HG03571 (cell line): ENCODE data around the gene PRSS57.
A peak's percentile ranks its signal among the peaks of the same experiment; 100 is the strongest.
"Not testable (repeated sequence)": the region's sequence is repeated elsewhere in the genome, so short reads cannot be mapped to it uniquely, and the experiment has no call there.

ENCODE experiments used
- ATAC-seq: cut with Tn5 transposase; IDR thresholded peaks from one replicate; pipeline ENCODE4 v1.9.1; 2021; ENCODE audit not compliant: unreplicated experiment

Gene PRSS57

DNA sequence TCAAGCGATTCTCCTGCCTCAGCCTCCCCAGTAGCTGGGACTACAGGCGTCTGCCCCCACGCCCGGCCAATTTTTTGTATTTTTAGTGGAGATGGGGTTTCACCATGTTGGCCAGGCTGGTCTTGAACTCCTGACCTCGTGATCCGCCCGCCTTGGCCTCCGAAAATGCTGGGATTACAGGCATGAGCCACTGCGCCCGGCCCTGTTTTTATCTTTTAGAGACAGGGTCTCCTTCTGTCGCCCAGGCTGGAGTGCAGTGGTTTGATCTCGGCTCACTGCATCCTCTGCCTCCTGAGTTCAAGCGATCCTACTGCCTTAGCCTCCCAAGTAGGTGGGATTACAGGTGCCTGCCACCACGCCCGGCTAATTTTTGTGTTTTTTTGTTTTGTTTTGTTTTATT lies 3.3 kb upstream of the PRSS57 start:
- ATAC-seq: not testable (repeated sequence)

DNA sequence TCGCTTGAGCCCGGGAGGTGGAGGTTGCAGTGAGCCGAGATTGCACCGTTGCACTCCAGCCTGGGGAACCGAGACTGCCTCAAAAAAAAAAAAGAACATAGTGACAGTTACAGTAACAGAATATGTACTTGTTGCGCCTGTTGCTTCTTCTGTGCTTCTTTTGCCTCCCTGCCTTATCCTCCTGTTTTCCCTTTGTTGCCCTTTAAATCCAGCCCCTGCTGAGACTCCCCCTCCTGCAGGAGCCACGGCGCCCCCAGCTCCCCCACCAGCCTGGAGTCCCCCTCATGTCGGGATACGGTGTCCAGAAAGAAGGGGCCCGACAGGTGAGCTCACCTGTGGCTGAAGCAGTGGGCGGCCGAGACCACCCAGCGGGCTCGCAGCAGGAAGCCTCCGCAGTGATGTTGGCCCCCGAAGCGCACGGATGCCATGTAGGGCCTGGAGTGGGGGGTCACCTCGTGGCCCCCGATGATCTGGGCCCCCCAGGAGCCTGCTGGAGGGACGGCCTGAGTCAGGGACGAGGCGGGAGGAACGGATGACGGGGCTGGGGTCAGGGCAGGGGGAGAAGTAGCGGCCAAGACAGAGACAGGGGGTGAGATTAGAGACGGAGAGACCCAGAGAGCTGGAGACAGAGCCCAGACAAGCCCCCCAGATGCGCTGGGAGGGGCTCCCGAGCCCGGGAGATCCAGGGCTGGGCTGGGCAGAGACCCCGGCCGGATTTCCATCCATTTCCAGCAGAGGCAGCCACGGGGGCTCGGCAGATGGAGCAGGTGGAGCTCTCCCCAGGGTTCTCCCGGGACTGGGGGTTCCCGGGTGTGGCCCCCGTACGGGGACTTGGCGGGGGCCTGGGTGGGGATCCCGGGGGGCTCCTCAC lies 536 bp downstream of the PRSS57 start:
- no peak for ATAC-seq

DNA sequence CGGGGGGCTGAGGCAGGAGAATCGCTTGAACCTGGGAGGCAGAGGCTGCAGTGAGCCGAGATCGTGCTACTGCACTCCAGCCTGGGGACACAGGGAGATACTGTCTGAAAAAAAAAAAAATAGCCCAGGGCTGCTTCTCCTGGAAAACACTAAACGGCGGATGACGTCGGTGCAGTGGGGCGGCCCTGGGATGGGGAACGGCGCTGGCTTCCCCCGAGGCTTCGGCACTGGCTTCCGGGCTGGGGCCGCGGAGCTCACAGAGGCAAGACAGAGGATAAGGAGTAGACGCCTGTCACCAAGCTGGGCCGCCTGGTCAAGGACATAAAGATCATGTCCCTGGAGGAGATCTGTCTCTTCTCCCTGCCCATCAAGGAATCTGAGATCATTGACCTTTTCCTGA lies 5.0 kb downstream of the PRSS57 start:
- no peak for ATAC-seq

DNA sequence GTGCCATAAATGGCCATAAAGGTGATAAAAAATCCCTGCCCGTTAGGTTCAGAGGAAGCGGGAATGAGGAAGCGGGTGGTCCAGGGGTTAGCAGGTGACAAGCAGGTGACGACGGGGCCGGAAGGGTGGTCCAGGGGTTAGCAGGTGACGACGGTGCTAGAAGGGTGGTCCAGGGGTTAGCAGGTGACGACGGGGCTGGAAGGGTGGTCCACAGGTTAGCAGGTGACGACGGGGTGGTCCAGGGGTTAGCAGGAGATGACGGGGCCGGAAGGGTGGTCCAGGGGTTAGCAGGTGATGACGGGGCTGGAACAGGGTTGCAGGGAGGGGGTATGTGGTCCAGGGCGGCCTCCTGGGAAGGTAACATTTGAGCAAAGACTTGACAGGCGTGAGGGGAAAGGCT lies 6.3 kb downstream of the PRSS57 start:
- ATAC-seq: no peak

DNA sequence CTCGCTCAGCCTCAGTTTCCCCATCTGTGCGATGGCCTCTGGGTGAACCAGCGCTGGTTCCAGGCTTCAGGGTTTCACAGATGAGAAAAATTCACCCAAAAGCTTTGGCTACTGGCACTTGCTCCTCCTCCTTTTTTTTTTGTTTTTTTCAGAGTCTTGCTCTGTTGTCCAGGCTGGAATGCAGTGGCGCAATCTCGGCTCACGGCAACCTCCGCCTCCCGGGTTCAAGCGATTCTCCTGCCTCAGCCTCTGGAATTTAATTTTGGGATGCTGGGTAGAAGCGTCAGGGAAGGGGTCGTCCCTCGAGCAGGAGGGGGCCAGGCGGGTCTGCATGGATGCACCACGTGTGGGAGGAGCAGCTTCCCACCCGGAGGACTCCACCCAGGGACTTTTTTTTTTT lies 7.0 kb downstream of the PRSS57 start:
- ATAC-seq: no peak

DNA sequence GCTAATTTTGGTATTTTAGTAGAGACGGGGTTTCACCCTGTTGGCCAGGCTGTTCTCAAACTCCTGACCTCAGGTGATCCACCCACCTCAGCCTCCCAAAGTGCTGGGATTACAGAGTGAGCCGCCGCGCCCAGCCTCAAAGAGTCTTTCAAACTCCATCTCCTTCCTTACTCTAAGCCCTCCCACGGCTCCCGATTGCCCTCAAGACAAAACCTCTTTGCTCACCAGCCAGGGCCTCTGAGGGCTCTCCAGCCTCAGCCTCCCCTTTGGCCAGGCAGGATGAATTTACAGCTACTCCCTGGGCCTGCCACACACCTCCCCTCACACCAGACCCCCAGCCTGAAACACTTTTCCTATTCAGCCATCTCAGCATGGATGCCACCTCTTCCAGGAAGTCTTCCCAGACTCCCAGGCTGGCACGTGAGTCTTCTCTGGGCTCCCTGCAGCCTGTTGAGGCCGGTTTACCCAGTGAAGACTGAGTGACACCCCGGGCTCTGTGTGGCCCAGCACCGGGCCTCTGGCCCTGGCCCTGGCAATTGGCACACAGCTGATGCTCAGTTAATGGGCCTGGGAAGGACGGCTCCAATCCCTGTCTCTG lies 7.6 kb downstream of the PRSS57 start:
- no peak for ATAC-seq

DNA sequence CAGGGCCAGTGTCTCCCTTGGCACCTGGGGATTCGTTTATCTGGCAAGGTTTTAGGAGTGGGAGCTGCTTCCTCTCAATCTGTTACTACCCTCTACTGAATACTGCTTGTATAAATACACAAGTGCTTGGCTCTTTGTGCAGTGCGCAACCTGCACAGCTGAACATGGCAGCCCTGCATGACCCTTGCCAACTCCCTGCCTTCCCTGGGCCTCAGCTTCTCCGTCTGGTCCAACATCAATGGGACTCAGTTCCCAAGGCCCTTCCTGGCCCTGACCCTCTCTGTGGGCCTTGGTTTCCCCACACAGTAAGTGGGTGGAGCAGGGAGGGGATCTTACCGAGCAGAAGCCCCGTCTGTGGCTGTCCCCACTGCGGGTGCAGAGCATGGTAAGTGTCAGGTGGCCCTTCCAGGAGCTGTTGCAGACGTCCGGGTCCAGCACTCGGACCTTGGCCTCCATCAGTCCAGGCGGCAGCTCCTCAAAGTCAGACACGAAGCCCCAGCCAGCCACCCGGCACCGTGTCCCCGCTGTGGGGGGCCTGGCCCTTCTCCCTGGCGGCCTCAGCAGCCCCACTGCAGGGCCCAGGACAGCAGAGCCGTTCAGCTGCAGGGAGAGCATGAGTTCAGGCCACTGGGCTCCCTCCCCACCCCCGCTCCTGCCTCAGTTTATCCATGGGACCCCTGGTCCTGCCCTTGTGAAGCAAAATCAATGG lies 8.5 kb downstream of the PRSS57 start:
- ATAC-seq: no peak

DNA sequence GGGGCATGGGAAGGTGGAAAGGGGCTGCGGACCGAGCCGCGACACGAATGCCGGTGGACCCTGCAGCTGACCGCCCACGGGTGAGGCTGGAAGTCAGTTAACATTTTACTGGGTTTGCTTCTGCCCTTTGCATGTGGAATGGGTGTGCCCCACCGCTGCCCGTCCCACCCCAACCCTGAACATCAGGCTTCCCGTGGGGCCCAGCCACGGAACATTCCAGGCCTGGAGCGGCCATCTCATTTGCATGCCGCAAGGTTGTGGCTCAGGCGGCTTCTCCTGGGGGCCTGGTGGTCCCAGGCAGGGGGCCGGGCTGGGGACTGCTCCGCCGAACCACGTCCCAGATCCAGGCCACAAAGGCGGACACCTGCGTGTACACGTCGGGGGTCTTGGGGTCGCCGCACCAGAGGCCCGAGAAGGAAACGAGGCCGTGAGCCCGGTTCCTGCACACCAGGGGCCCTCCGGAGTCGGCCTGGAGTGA lies 9.8 kb downstream of the PRSS57 start:
- ATAC-seq: no peak

DNA sequence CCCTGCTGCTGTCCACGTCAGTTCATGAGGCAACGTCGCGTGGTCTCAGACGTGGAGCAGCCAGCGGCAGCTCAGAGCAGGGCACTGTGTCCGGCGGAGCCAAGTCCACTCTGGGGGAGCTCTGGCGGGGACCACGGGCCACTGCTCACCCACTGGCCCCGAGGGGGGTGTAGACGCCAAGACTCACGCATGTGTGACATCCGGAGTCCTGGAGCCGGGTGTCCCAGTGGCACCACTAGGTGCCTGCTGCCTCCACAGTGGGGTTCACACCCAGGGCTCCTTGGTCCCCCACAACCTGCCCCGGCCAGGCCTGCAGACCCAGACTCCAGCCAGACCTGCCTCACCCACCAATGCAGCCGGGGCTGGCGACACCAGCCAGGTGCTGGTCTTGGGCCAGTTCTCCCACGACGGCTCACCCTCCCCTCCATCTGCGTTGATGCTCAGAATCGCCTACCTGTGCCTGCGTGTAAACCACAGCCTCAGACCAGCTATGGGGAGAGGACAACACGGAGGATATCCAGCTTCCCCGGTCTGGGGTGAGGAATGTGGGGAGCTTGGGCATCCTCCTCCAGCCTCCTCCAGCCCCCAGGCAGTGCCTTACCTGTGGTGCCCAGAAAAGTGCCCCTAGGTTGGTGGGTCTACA lies 12.5 kb downstream of the PRSS57 start:
- no peak for ATAC-seq

DNA sequence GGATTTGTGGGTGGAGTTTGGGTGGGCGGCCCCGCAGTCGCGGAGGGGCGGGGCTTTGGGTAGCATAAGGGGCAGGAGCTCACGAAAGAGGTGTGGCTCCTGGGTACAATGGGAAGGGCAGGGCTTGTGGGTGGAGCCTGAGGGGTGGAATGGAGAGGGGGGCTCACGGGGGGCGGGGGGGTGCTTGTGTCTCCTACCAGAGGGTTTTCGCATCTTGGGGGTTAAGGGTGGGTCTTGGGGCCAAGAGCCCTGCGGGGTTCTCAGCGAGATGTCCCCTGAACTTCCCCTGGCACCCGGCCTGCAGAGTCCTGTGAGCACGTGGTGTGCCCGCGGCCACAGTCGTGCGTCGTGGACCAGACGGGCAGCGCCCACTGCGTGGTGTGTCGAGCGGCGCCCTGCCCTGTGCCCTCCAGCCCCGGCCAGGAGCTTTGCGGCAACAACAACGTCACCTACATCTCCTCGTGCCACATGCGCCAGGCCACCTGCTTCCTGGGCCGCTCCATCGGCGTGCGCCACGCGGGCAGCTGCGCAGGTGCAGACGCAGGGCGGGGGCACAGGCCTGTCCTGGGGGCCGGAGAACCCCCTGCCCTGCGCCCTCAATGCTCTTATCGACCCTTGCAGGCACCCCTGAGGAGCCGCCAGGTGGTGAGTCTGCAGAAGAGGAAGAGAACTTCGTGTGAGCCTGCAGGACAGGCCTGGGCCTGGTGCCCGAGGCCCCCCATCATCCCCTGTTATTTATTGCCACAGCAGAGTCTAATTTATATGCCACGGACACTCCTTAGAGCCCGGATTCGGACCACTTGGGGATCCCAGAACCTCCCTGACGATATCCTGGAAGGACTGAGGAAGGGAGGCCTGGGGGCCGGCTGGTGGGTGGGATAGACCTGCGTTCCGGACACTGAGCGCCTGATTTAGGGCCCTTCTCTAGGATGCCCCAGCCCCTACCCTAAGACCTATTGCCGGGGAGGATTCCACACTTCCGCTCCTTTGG lies 13.9 kb downstream of the PRSS57 start:
- no peak for ATAC-seq

DNA sequence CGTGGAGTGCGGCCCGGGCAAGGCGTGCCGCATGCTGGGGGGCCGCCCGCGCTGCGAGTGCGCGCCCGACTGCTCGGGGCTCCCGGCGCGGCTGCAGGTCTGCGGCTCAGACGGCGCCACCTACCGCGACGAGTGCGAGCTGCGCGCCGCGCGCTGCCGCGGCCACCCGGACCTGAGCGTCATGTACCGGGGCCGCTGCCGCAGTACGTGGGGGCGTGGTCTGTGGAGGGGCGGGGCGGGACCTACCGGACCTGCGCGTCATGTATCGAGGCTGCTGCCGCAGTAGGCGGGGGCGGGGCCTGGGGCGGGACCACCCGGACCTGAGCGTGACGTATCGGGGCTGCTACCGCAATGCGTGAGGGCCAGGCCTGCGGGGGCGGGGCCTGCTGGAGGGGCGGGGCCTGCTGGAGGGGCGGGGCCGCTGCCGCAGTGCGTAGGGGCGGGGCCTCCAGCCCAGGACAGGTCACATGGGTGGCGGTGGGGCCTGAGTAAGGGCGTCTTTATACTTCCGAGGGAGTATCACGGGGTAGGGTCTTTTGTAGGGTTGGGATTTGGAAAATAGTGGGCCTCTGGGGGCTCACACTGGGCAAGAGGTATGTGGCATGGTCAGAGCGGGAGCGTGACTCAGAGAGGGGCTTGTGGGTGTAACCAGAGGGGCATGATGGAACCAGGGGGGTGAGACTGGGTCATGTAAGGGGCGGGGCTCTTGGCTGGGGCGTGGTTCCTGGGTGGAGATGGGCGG lies 14.8 kb downstream of the PRSS57 start:
- peak; percentile 67 for ATAC-seq

DNA sequence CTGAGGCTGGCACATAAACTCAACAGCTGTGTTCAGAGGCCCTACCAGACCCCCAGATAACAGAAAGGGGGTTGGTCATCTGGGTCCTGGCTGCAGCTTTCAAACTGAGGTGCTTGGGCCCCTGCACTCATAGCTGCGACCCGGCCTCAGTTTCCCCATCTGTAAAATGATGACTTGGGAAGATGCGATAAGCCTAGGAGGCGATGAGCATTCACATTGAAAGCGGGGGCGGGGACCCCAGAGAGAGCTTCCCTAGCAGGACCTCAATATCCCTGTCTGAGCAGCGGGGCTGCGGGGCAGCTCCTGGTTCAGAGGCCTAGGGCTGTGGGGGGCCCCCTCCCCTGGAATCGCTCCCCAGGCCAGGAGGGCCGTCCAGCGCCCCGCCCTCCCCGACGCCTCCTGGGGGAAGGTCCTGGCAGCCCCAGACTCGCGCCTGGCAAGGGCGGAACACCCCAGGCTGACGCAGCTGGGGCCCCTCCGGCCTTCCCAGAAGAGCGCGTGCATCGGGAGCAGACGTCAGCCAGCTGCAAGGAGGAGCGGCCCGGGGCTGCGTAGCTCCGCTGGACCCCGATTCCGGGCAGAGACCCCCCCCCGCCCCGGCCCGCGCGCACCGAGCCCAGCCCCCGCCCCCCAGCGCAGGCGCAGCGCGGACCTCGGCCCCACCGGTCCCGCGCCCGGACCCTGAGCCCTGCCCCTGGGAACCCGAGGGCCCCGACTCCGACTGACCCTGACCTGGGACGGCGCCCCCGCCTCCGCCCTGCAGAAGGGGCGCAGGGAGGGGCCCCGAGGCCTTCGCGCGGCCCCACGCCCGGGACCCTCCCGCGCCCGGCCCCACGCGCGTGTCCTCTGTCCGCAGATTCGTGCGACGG lies 15.6 kb downstream of the PRSS57 start:
- ATAC-seq: peak; percentile 21

DNA sequence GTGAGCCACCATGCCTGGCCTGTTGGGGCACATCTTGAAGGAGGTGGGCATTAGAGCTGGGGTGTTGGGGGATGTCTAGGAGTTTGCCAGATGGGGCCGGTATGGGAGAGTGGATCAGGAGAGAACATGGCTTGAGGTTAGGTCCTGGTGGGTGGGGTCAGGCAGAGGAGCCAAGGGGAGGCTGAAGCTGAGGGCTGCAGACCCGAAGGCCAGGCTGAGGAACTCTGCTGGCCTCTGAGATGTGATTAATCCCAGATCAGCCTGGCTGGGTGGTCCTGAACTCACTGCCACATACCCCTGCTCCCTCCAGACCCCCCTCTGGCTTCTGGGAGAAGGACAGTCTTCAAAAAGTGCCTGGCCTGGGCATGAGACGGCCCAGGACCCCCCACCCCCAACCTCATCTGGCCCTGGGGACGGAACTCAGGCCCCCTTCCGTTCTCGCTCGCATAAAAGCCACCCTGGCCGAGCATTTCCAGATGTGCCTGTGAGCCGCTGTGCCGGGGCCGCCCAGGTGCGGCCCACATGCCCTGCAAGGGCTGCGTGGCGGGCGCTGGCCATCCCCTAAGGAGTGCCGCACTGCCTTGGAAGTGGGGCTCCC lies 16.4 kb downstream of the PRSS57 start:
- ATAC-seq: no peak

DNA sequence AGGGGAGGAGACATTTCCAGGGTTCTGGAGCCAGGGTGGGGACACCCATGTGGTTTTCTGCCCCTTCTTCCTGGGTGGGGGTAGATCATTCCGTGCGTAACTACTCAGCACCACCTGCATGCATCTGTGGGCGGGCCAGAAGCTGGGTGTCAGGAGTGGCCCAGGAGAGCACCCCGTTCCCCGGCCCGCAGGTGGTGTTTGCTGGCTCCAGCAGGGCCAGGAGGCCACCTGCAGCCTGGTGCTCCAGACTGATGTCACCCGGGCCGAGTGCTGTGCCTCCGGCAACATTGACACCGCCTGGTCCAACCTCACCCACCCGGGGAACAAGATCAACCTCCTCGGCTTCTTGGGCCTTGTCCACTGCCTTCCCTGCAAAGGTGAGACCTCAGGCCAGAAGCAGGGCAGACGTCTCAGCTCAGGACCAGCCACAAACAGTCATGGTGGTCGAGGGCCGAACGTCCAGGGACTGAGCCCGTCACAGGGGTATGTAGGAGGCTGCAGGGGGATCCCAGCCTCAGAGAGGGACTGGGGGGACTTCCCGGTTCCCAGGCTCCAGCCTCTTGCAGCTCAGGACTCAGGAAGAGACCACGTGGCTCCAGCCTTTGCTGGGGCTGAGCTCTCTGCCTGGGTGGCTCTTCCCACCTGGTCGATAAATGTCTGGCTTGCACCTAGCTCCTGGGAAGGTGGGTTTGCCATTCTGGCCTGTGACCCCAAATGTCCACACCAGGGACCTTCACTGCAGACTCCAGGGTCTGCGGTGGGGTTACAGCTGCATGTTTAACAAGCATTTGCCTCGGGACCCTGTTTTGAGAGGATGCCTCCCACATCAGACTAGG lies 17.4 kb downstream of the PRSS57 start:
- no peak for ATAC-seq

DNA sequence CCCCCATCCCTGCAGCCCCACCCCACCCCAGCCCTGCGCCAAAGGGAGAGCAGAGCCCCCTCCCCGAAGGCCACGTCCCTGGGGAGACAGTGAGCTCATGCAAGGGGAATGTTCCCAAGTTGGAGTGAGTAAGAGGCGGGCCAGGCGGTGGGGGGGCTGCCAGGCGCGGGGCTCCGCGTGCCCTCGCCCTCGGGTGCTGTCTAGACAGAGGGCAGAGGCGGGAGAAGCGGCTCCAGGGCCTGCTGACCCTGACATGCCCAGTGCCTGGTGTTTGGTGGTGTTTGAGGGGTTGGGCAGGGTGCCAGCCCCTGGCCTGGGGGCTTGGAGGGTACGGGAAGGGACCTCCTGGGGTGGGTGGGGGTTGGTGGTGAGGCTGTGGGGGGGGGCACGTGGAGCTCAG lies 18.1 kb downstream of the PRSS57 start:
- ATAC-seq: no peak

DNA sequence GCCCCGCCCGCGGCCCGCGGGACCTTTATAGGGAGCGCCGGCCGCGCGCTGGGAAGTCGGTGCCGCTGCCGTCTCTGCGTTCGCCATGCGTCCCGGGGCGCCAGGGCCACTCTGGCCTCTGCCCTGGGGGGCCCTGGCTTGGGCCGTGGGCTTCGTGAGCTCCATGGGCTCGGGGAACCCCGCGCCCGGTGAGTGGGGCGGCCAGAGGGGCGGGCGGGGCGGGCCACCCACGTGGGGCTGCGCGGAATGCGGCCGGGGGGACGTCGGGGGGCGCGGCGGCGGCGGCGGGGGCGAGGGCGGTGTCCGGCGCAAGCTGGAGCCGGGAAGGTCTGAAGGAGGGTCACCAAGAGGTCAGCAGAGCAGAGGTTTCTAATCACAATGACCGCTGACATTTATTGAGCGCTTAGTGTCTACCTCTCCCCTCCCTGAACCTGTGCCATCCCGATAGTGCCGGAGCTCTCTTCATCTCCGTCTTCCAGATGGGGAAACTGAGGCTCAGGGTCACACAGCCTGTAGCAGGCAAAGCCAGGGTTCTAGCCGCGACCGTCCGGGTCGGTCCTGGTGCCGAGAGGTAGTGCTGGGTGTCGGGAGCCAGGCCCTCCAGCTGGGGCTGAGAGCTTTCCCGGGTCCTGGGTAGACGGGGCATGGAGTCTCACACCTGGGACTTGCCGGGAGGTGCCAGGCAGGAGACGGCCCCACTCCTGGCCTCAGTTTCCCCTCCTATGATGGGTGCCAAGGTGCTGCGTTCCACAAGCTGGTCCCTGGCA lies 18.7 kb downstream of the PRSS57 start, which contains the start of gene FSTL3:
FSTL3 (plus strand) TSS at position 54 of the 767 bp plus-strand sequence; CDS start at position 86, 32 bp downstream.
- ATAC-seq: no peak

DNA sequence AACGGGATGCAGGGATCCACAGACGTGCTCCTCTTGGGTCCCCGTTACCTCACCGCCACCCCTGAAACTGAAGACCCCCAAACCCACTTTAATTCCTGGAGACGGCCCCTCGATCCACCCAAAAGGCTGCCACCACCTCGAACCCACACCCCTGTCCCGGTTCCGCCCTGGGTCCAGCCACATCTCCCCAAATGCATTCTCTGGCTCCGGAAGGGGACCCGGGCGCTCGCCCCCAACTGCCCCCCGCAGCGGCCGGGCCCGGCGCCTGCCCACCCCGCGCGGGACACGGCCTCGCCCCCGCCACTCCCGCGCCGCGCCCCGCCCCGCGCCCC lies 19.3 kb downstream of the PRSS57 start:
- no peak for ATAC-seq
